ENCODE measurements around the gene DRGX.

DRGX gene

GRCh38 chr10:49395741-49396665 is at the start of gene DRGX:
DRGX (minus strand) TSS chr10:49396089; CDS start chr10:49395440, 649 bp downstream.
- no peak for DNase-seq (ENCODE audit: low spot score)

- no peak for DNase-seq (ENCODE audit: low spot score)
Measured at GRCh38 chr10:49444349-49444748, 48.5 kb upstream of the DRGX start.

- DNase-seq (ENCODE audit: low spot score): no peak
Measured at GRCh38 chr10:49442863-49443262, 47.0 kb upstream of the DRGX start.

- DNase-seq (ENCODE audit: low spot score): no peak
Measured at GRCh38 chr10:49441488-49442476, 45.9 kb upstream of the DRGX start.

GRCh38 chr10:49435225-49435624 is 39.3 kb upstream of the DRGX start:
- DNase-seq (ENCODE audit: low spot score): no peak

- DNase-seq (ENCODE audit: low spot score): no peak
Measured at GRCh38 chr10:49433069-49433468, 37.2 kb upstream of the DRGX start.

GRCh38 chr10:49431426-49431825 is 35.5 kb upstream of the DRGX start:
- DNase-seq (ENCODE audit: low spot score): no peak

GRCh38 chr10:49429458-49429857 is 33.6 kb upstream of the DRGX start:
- DNase-seq (ENCODE audit: low spot score): no peak

- DNase-seq (ENCODE audit: low spot score): no peak
Measured at GRCh38 chr10:49426490-49427360, 30.8 kb upstream of the DRGX start.

GRCh38 chr10:49419005-49419404 is 23.1 kb upstream of the DRGX start:
- no peak for DNase-seq (ENCODE audit: low spot score)

- no peak for DNase-seq (ENCODE audit: low spot score)
Measured at GRCh38 chr10:49418328-49418727, 22.4 kb upstream of the DRGX start.

- DNase-seq (ENCODE audit: low spot score): no peak
Measured at GRCh38 chr10:49418053-49418326, 22.1 kb upstream of the DRGX start.

- DNase-seq (ENCODE audit: low spot score): no peak
Measured at GRCh38 chr10:49417311-49418052, 21.6 kb upstream of the DRGX start.

- no peak for DNase-seq (ENCODE audit: low spot score)
Measured at GRCh38 chr10:49415846-49416245, 20.0 kb upstream of the DRGX start.

GRCh38 chr10:49415109-49415508 is 19.2 kb upstream of the DRGX start:
- no peak for DNase-seq (ENCODE audit: low spot score)

- no peak for DNase-seq (ENCODE audit: low spot score)
Measured at GRCh38 chr10:49414496-49414895, 18.6 kb upstream of the DRGX start.

- no peak for DNase-seq (ENCODE audit: low spot score)
Measured at GRCh38 chr10:49412571-49412970, 16.7 kb upstream of the DRGX start.

GRCh38 chr10:49410365-49411074 is 14.6 kb upstream of the DRGX start:
- DNase-seq (ENCODE audit: low spot score): no peak

GRCh38 chr10:49409755-49410154 is 13.9 kb upstream of the DRGX start:
- no peak for DNase-seq (ENCODE audit: low spot score)

GRCh38 chr10:49408519-49409306 is 12.8 kb upstream of the DRGX start:
- no peak for DNase-seq (ENCODE audit: low spot score)

All from CD4-positive, alpha-beta T cell treated with Interleukin-15 for 4 hours (primary cell).